ENCODE measurements around the gene SMG6. TPM values are rescaled to one million over a fixed set of nuclear protein-coding genes. Genes with fewer than 3 reads are reported as not detected.

The SMG6 gene
- total and polyA plus RNA-seq, 2 of the 4 experiments (the other 2 are of a cell fraction) = 16.3 to 30.3 TPM

- no peak overlapping the region for H3K56ac ChIP-seq (ENCODE audit: extremely low read depth, insufficient read depth, low read length)
- no peak overlapping the region for H3K4ac ChIP-seq (ENCODE audit: low read depth, low read length)
- H2AK5ac ChIP-seq (ENCODE audit: low read depth, low read length) = no peak overlapping the region
- peaks cover 1% of the 10 kb centered on the region; the same call in 1 of the 2 replicates for H3K4me1 ChIP-seq (ENCODE audit: control insufficient read depth, insufficient read depth, low read length)
- H3K9me3 ChIP-seq (ENCODE audit: control insufficient read depth, insufficient read depth, low read length) = no peaks in the 10 kb centered on the region
- H4K20me1 ChIP-seq (ENCODE audit: insufficient read depth, low read length) = peaks cover 14% of the 10 kb centered on the region; the same call in 1 of the 2 replicates
- no TSS peak for BruUV-seq (replicated peaks)
- peaks cover 32% of the 10 kb centered on the region for H3K36me3 ChIP-seq (ENCODE audit: control insufficient read depth, insufficient read depth, low read length)
- H4K91ac ChIP-seq (ENCODE audit: insufficient read depth, low read depth, low read length) = no peak overlapping the region
- TF ChIP-seq RFX5 (IDR thresholded peaks at IDR 0.05; ENCODE audit: low read depth, low read length) = peak; percentile 52; the same call in 1 of the 2 replicates
- TF ChIP-seq POLR2A (IDR thresholded peaks at IDR 0.05; ENCODE audit: low read depth, low read length) = no peak
- no peak for ATAC-seq (ENCODE audit: low read depth)
- H3K14ac ChIP-seq (replicated peaks; ENCODE audit: low read depth, low read length) = no peak overlapping the region
- intact Hi-C loops (cut with micrococcal nuclease) (no loop called here), dilution Hi-C loops (cut with HindIII; ENCODE audit: low sequenced_read_pairs, unreplicated experiment) (no loop called here), in situ Hi-C loops (cut with MboI; ENCODE audit: low sequenced_read_pairs) (no loop called here)
- H3K27me3 ChIP-seq (ENCODE audit: control insufficient read depth, insufficient read depth, low read length) = no peaks in the 10 kb centered on the region
- no peak overlapping the region for H2BK120ac ChIP-seq (ENCODE audit: low read depth, low read length)
- H3K9me1 ChIP-seq (ENCODE audit: insufficient read depth, low read length) = peaks cover 4% of the 10 kb centered on the region; the same call in 1 of the 2 replicates
- 80% methylated on average over 2 of the region's 12 CpGs; no CpG with 5 or more reads in 1 of the 2 experiments for WGBS, 2 experiments (ENCODE audit: extremely low coverage in 2 of 2, insufficient read length in 1 of 2)
- H2BK20ac ChIP-seq (ENCODE audit: low read depth, low read length) = no peak overlapping the region
- no peak overlapping the region for H4K5ac ChIP-seq (ENCODE audit: low read depth, low read length)
- no peak overlapping the region for H3K27ac ChIP-seq (ENCODE audit: insufficient read depth, low read length)
- no peak overlapping the region for H2BK15ac ChIP-seq (ENCODE audit: low read depth, low read length)
- no peak overlapping the region for H3K4me2 ChIP-seq (ENCODE audit: low read depth, low read length)
- H2AFZ ChIP-seq (replicated peaks; ENCODE audit: low read length, poor library complexity) = no peak overlapping the region
- ChIA-PET CTCF (interaction anchor here (0.7 kb wide), 1 partner anchor 406 kb away, joined by 5 read pairs; no protein-coding TSS in a partner anchor), POLR2A (ENCODE audit: unreplicated experiment) (no interaction called here)
- no peak overlapping the region for H4K8ac ChIP-seq (ENCODE audit: low read depth in 2 of 2, low read length in 2 of 2)
- no peak overlapping the region for H3K9ac ChIP-seq (ENCODE audit: low read depth, low read length)
- H2AK9ac ChIP-seq (replicated peaks; ENCODE audit: low read depth, low read length, poor library complexity) = no peak overlapping the region
- H3K79me1 ChIP-seq (ENCODE audit: low read depth in 1 of 2, low read length in 2 of 2) = peaks cover 20 to 85% of the 10 kb centered on the region in 2 experiments
- H3K18ac ChIP-seq (ENCODE audit: low read depth, low read length) = no peak overlapping the region
- no peak overlapping the region for H3K23ac ChIP-seq (ENCODE audit: low read depth, low read length)
- no peak for DNase-seq
- H3K4me3 ChIP-seq (ENCODE audit: insufficient read depth, low read depth, low read length) = no peak overlapping the region
- no peak overlapping the region for H2BK5ac ChIP-seq (ENCODE audit: low read depth, low read length, poor library complexity, severe bottlenecking)
Measured at GRCh38 chr17:2299136-2299535, 4.4 kb downstream of the SMG6 start.
